ENCODE results near the gene KIRREL2. TPM values are rescaled to one million over a fixed set of nuclear protein-coding genes. Genes with fewer than 3 reads are reported as not detected.
A peak's percentile ranks its signal among the peaks of the same experiment; 100 is the strongest.
"Not testable (repeated sequence)": the region's sequence is repeated elsewhere in the genome, so short reads cannot be mapped to it uniquely, and the experiment has no call there.

The KIRREL2 gene
- polyA plus RNA-seq (ENCODE audit: insufficient read length in 3 of 3) = 10 to 100 TPM in 1 of 3 donors, 1 to 10 TPM in 2; 9.5 to 12.0 (median 9.6) TPM
- long read RNA-seq, donor 1, partial matches to known transcripts = 0 of 1 reads
- long read RNA-seq, donor 1, other reads (novel, unspliced or antisense) = 0 of 1 reads
- long read RNA-seq, donor 2 = 0 reads
- long read RNA-seq, donor 3, partial matches to known transcripts = 0 of 1 reads
- long read RNA-seq, donor 3, other reads (novel, unspliced or antisense) = 0 of 1 reads
- long read RNA-seq, donor 4, partial matches to known transcripts = 0 of 1 reads
- long read RNA-seq, donor 4, other reads (novel, unspliced or antisense) = 0 of 1 reads
- long read RNA-seq, donor 5, partial matches to known transcripts = 0 of 2 reads
- long read RNA-seq, donor 5, other reads (novel, unspliced or antisense) = 0 of 2 reads
- long read RNA-seq, donor 6, partial matches to known transcripts = 0 of 4 reads
- long read RNA-seq, donor 6, other reads (novel, unspliced or antisense) = 0 of 4 reads
- long read RNA-seq, donor 7, partial matches to known transcripts = 0 of 1 reads
- long read RNA-seq, donor 7, other reads (novel, unspliced or antisense) = 0 of 1 reads
- long read RNA-seq, donor 8 = 0 reads
- long read RNA-seq, donor 9, partial matches to known transcripts = 0 of 1 reads
- long read RNA-seq, donor 9, other reads (novel, unspliced or antisense) = 0 of 1 reads
- long read RNA-seq, donor 10, partial matches to known transcripts = 0 of 1 reads
- long read RNA-seq, donor 10, other reads (novel, unspliced or antisense) = 0 of 1 reads
- long read RNA-seq, donor 11, partial matches to known transcripts = 0 of 3 reads
- long read RNA-seq, donor 11, other reads (novel, unspliced or antisense) = 0 of 3 reads
- long read RNA-seq, donor 12 = 0 reads
- long read RNA-seq, donor 13, partial matches to known transcripts = 0 of 2 reads
- long read RNA-seq, donor 13, other reads (novel, unspliced or antisense) = 0 of 2 reads
- long read RNA-seq, donor 14 = 0 reads
- long read RNA-seq, donor 15, partial matches to known transcripts = 0 of 2 reads
- long read RNA-seq, donor 15, other reads (novel, unspliced or antisense) = 0 of 2 reads
- long read RNA-seq, donor 16, partial matches to known transcripts = 0 of 3 reads
- long read RNA-seq, donor 16, other reads (novel, unspliced or antisense) = 0 of 3 reads

GRCh38 chr19:35856546-35857149, at the start of gene KIRREL2:
KIRREL2 (plus strand) TSS chr19:35856911; CDS start chr19:35857120, 209 bp downstream.
- no peak for DNase-seq (ENCODE audit: extremely low read depth in 1 of 11, low read depth in 9 of 11, low spot score in 4 of 11)

GRCh38 chr19:35807633-35808032, 49.1 kb upstream of the KIRREL2 start:
- DNase-seq (ENCODE audit: extremely low read depth in 1 of 11, low read depth in 9 of 11, low spot score in 4 of 11) = no peak

- no peak for DNase-seq (ENCODE audit: extremely low read depth in 1 of 11, low read depth in 9 of 11, low spot score in 4 of 11)
Observed at GRCh38 chr19:35811317-35812219, 45.1 kb upstream of the KIRREL2 start.

GRCh38 chr19:35812220-35813042, 44.3 kb upstream of the KIRREL2 start, which contains the start of gene PRODH2:
PRODH2 (minus strand) TSS chr19:35812845; CDS start chr19:35812805, 40 bp downstream.
- peak in 2 of 11 donors; percentile 4 to 25 for DNase-seq (ENCODE audit: extremely low read depth in 1 of 11, low read depth in 9 of 11, low spot score in 4 of 11)

GRCh38 chr19:35813043-35813890, 43.4 kb upstream of the KIRREL2 start:
- DNase-seq (ENCODE audit: extremely low read depth in 1 of 11, low read depth in 9 of 11, low spot score in 4 of 11) = no peak

GRCh38 chr19:35816262-35816661, 40.4 kb upstream of the KIRREL2 start:
- DNase-seq (ENCODE audit: extremely low read depth in 1 of 11, low read depth in 9 of 11, low spot score in 4 of 11) = no peak

GRCh38 chr19:35816846-35817245, 39.9 kb upstream of the KIRREL2 start:
- DNase-seq (ENCODE audit: extremely low read depth in 1 of 11, low read depth in 9 of 11, low spot score in 4 of 11) = no peak

GRCh38 chr19:35818445-35818844, 38.3 kb upstream of the KIRREL2 start:
- no peak for DNase-seq (ENCODE audit: extremely low read depth in 1 of 11, low read depth in 9 of 11, low spot score in 4 of 11)

DNA sequence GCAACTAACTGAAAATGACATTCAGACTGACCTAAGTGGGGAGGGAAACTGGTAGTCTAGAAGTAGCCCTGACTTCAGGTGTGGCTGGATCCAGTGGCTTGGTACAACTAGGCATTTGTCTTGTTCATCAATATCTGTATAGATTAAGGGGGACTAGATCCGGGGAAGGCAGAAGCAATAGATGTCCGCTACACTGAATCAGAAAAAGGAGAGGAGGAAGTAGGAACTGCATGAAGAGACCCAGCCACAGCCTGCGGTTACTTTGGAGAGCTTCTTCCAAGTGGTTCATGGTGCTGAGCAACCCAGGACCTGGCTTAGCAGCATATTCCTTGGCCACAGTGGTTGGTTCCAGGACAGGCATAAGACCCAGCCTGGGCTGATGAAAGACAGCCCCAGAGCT, 34.1 kb upstream of the KIRREL2 start:
- no peak for DNase-seq (ENCODE audit: extremely low read depth in 1 of 11, low read depth in 9 of 11, low spot score in 4 of 11)

DNA sequence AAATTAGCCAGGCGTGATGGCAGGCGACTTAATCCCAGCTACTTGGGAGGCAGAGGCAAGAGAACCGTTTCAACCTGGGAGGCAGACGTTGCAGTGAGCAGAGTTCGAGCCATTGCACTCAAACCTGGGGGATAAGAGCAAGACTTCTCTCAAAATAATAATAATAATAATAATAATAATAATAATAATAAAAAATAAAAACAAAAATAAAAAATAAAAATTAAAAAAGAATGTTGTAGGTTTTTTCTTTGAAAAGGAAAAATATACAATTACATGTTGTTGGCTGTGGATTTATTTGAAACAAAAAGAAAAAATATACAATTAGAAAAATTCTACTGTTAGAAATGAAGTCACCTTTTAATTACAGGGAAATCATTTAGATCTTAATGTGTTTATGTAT, 32.6 kb upstream of the KIRREL2 start:
- no peak for DNase-seq (ENCODE audit: extremely low read depth in 1 of 11, low read depth in 9 of 11, low spot score in 4 of 11)

DNA sequence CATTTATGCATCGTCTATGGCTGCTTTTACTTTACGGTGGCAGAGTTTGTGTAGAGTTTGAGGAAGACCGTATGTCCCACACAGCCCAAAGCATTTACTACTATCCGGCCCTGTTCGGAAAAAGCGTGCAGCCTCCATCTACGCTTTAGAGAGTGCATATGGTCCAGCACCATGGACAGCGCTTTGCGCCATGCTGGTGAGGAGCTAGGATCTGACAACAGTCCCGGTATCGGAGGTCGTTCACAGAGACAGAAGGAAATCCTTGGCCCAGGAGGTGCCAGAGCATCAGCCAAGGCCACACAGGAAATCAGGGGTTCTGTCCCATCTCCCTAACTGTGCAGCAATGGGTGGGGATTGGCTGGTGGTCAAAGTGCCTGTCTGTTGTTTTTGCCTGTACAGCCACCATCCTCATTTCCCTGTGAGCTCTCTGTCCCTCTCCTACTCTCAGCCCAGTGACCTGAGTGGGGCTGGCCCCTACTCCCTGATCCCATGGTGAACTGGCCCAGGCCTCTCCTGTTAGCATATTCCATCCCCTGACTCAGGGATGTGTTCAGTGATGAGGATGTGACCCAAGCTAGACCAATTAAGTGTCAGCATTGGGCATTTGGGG, 27.9 kb upstream of the KIRREL2 start:
- peak; percentile 69 to 89 (median 80) for DNase-seq (ENCODE audit: extremely low read depth in 1 of 11, low read depth in 9 of 11, low spot score in 4 of 11)

DNA sequence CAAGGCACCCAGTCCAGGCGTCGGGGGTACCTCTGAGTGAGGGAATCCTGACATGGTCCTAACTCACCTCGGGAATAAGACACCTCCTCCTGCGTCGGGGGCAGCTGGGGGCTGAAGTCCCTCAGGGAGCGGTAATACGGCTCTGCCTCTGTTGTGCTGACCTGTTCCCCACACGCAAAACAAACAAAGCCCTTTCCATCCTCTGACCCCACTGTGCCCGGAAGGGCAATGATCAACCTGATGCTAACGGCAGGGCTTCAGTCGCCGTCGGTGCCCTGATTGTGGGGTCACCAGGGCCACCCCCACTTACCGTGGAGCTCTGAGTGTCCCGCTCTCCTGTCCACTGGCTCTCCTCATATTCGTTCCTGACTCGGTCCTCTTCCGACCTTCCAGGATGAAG, 25.7 kb upstream of the KIRREL2 start:
- no peak for DNase-seq (ENCODE audit: extremely low read depth in 1 of 11, low read depth in 9 of 11, low spot score in 4 of 11)

DNA sequence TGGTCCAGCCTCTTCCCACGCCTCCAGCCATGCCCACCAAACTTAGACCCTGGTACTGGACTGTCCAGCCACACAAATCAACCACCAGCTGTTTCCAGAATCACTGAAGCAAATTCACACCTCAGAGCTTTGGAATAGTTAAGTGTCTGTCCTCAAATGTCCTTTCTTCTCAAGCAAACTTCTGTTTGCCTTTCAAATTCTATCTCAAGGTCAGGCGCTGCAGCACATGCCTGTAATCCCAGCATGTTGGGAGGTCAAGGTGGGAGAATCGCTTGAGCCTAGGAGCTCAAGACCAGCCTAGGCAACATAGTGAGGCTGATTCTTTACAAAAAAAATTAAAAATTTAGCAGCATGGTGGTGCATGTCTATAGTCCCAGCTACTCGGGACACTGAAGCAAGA, 24.7 kb upstream of the KIRREL2 start:
- no peak for DNase-seq (ENCODE audit: extremely low read depth in 1 of 11, low read depth in 9 of 11, low spot score in 4 of 11)

DNA sequence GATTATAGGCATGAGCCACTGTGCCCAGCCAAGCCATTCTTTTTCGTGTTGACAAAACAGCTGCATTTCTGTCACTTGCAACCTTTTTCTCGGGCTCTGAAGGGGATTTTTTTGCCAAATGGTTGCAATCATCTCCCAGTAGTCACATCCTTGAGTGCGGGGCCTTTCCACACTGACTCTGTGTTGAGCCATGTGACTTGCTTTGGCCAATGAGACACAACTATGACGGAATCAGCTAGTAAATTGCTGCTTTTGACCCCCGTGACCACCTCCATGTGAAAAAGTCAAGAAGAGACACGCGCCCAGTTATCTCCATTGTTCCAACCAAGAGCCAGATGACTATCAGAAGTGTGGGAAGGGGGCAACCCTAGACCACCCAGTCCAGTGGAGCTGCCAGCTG, 22.7 kb upstream of the KIRREL2 start:
- DNase-seq (ENCODE audit: extremely low read depth in 1 of 11, low read depth in 9 of 11, low spot score in 4 of 11) = no peak

DNA sequence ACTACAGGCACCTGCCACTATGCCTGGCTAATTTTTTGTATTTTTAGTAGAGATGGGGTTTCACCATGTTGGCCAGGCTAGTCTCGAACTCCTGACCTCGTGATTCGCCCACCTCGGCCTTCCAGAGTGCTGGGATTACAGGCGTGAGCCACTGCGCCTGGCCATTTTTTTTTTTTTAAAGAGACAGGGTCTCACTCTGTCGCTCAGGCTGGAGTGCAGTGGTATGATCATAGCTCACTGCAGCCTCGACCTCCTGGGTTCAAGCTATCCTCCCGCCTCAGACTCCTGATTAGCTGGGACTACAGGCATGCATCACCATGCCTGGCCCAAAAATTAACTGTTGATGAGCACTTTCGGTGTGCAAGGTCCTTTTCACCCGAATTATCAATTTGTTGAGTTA, 20.6 kb upstream of the KIRREL2 start:
- DNase-seq (ENCODE audit: extremely low read depth in 1 of 11, low read depth in 9 of 11, low spot score in 4 of 11) = not testable (repeated sequence)
